Immature natural killer cell (primary cell): ENCODE measurements around the gene MAT1A. TPM values are rescaled to one million over a fixed set of nuclear protein-coding genes. Genes with fewer than 3 reads are reported as not detected.
"Not testable (repeated sequence)": the region's sequence is repeated elsewhere in the genome, so short reads cannot be mapped to it uniquely, and the experiment has no call there.

ENCODE experiments used
- DNase-seq, 3 donors: peaks; one replicate each; pipeline ENCODE4 v3.0.0; 2022; ENCODE audit warnings: mixed read lengths in 1 of 3
- H3K27ac Mint-ChIP-seq, 6 donors: one replicate each; pipeline ENCODE4 v1.8.0; 2020; ENCODE audit warnings: mixed read lengths in 6 of 6, mild to moderate bottlenecking in 5 of 6, inconsistent platforms in 4 of 6, moderate library complexity in 3 of 6
- H3K27me3 Mint-ChIP-seq, 3 donors: one replicate each; pipeline ENCODE4 v1.8.0; 2020 to 2021; ENCODE audit warnings: low read depth in 3 of 3, mild to moderate bottlenecking in 3 of 3, mixed read lengths in 3 of 3, moderate library complexity in 3 of 3, inconsistent platforms in 1 of 3
- H3K36me3 Mint-ChIP-seq, 3 donors: one replicate each; pipeline ENCODE4 v1.8.0; 2020; ENCODE audit warnings: mixed read lengths in 3 of 3, inconsistent platforms in 2 of 3, mild to moderate bottlenecking in 2 of 3
- H3K4me1 Mint-ChIP-seq, 2 donors: one replicate each; pipeline ENCODE4 v1.8.0; 2020; ENCODE audit warnings: inconsistent platforms in 2 of 2, mild to moderate bottlenecking in 2 of 2, mixed read lengths in 2 of 2, moderate library complexity in 1 of 2
- H3K4me3 Mint-ChIP-seq, 5 donors: one replicate each; pipeline ENCODE4 v1.8.0; 2020; ENCODE audit warnings: mild to moderate bottlenecking in 5 of 5, mixed read lengths in 5 of 5, inconsistent platforms in 3 of 5, moderate library complexity in 3 of 5
- H3K9me3 Mint-ChIP-seq, 6 donors: one replicate each; pipeline ENCODE4 v1.8.0; 2020; ENCODE audit warnings: mild to moderate bottlenecking in 6 of 6, mixed read lengths in 6 of 6, inconsistent platforms in 4 of 6, moderate library complexity in 3 of 6
- polyA plus RNA-seq, 3 donors: library from polyadenylated mRNA; unstranded; fragments of 300-500 nt; fragmentation: Illumina TruSeq; gene quantifications; one replicate each; pipeline ENCODE4 v1.2.3, GENCODE V29; 2021

Gene MAT1A
- polyA plus RNA-seq, 3 donors from 2014 or later, result not detected

GRCh38 chr10:80266513-80266863, 23.0 kb downstream of the MAT1A start:
- no peak overlapping the region for H3K4me3 Mint-ChIP-seq
- peaks cover 0 to 6% (median 3%) of the 10 kb centered on the region in 3 donors for H3K27me3 Mint-ChIP-seq
- H3K27ac Mint-ChIP-seq, result no peak overlapping the region
- H3K9me3 Mint-ChIP-seq, result no peaks in the 10 kb centered on the region
- H3K36me3 Mint-ChIP-seq, result no peaks in the 10 kb centered on the region
- H3K4me1 Mint-ChIP-seq, result no peaks in the 10 kb centered on the region
- DNase-seq, result no peak

- no peak overlapping the region for H3K27ac Mint-ChIP-seq
- peaks cover 0 to 6% (median 3%) of the 10 kb centered on the region in 3 donors for H3K27me3 Mint-ChIP-seq
- no peak overlapping the region for H3K4me3 Mint-ChIP-seq
- H3K4me1 Mint-ChIP-seq, result no peaks in the 10 kb centered on the region
- H3K9me3 Mint-ChIP-seq, result no peaks in the 10 kb centered on the region
- H3K36me3 Mint-ChIP-seq, result no peaks in the 10 kb centered on the region
- DNase-seq, result no peak
These were observed 23.5 kb downstream of the MAT1A start for GRCh38 chr10:80265740-80266512.

- H3K9me3 Mint-ChIP-seq, result no peaks in the 10 kb centered on the region
- H3K36me3 Mint-ChIP-seq, result no peaks in the 10 kb centered on the region
- H3K27me3 Mint-ChIP-seq, result peaks cover 0 to 6% (median 5%) of the 10 kb centered on the region in 3 donors
- no peak for DNase-seq
- no peak overlapping the region for H3K4me3 Mint-ChIP-seq
- no peaks in the 10 kb centered on the region for H3K4me1 Mint-ChIP-seq
- no peak overlapping the region for H3K27ac Mint-ChIP-seq
These were observed 25.1 kb downstream of the MAT1A start for GRCh38 chr10:80264081-80265056.

GRCh38 chr10:80261316-80262030, 28.0 kb downstream of the MAT1A start:
- Mint-ChIP-seq H3K4me1 (no peaks in the 10 kb centered on the region), H3K27me3 (peaks cover 0 to 3% (median 0%) of the 10 kb centered on the region in 3 donors), H3K36me3 (no peaks in the 10 kb centered on the region), H3K4me3 (no peak overlapping the region), H3K9me3 (no peaks in the 10 kb centered on the region), H3K27ac (no peak overlapping the region)
- DNase-seq, result no peak

- peaks cover 0 to 5% (median 2%) of the 10 kb centered on the region in 3 donors for H3K27me3 Mint-ChIP-seq
- DNase-seq, result peak; percentile 23 to 29 (median 25)
- H3K4me3 Mint-ChIP-seq, result no peak overlapping the region
- H3K4me1 Mint-ChIP-seq, result no peaks in the 10 kb centered on the region
- H3K9me3 Mint-ChIP-seq, result no peaks in the 10 kb centered on the region
- no peaks in the 10 kb centered on the region for H3K36me3 Mint-ChIP-seq
- H3K27ac Mint-ChIP-seq, result no peak overlapping the region
These were observed 28.9 kb downstream of the MAT1A start for GRCh38 chr10:80260295-80261243.

- no peak for DNase-seq
- H3K27ac Mint-ChIP-seq, result no peak overlapping the region
- no peaks in the 10 kb centered on the region for H3K4me1 Mint-ChIP-seq
- no peaks in the 10 kb centered on the region for H3K36me3 Mint-ChIP-seq
- peaks cover 0 to 5% (median 2%) of the 10 kb centered on the region in 3 donors for H3K27me3 Mint-ChIP-seq
- no peaks in the 10 kb centered on the region for H3K9me3 Mint-ChIP-seq
- no peak overlapping the region for H3K4me3 Mint-ChIP-seq
These were observed 30.0 kb downstream of the MAT1A start for GRCh38 chr10:80259405-80259871.

GRCh38 chr10:80256798-80257197, 32.7 kb downstream of the MAT1A start:
- not testable (repeated sequence) for H3K27me3 Mint-ChIP-seq, H3K4me3 Mint-ChIP-seq, H3K9me3 Mint-ChIP-seq, DNase-seq, H3K36me3 Mint-ChIP-seq
- Mint-ChIP-seq H3K4me1 (peaks cover 16 to 17% of the 10 kb centered on the region in 2 donors), H3K27ac (peak overlapping the region in 1 of 6 donors; percentile 17)

- H3K4me1 Mint-ChIP-seq, result peaks cover 16 to 17% of the 10 kb centered on the region in 2 donors
- not testable (repeated sequence) for H3K36me3 Mint-ChIP-seq, H3K27me3 Mint-ChIP-seq, DNase-seq, H3K4me3 Mint-ChIP-seq, H3K9me3 Mint-ChIP-seq, H3K27ac Mint-ChIP-seq
These were observed 34.7 kb downstream of the MAT1A start for GRCh38 chr10:80254726-80255125.

- not testable (repeated sequence) for H3K9me3 Mint-ChIP-seq, DNase-seq, H3K4me3 Mint-ChIP-seq, H3K27me3 Mint-ChIP-seq, H3K36me3 Mint-ChIP-seq
- Mint-ChIP-seq H3K4me1 (peaks cover 16 to 17% of the 10 kb centered on the region in 2 donors), H3K27ac (peak overlapping the region in 1 of 6 donors; percentile 29)
These were observed 35.5 kb downstream of the MAT1A start for GRCh38 chr10:80253963-80254271.

- Mint-ChIP-seq H3K4me1 (peaks cover 16 to 17% of the 10 kb centered on the region in 2 donors), H3K27ac (peak overlapping the region in 5 of 6 donors; percentile 34 to 86 (median 78)), H3K27me3 (peaks cover 0 to 5% (median 2%) of the 10 kb centered on the region in 3 donors), H3K4me3 (peak overlapping the region; percentile 1 to 59 (median 8)), H3K9me3 (no peaks in the 10 kb centered on the region), H3K36me3 (no peaks in the 10 kb centered on the region)
- DNase-seq, result no peak
These were observed 36.0 kb downstream of the MAT1A start for GRCh38 chr10:80253266-80253962.

GRCh38 chr10:80252296-80252887, 37.1 kb downstream of the MAT1A start:
- H3K4me1 Mint-ChIP-seq, result peaks cover 16 to 17% of the 10 kb centered on the region in 2 donors
- peak overlapping the region in 1 of 6 donors; percentile 58 for H3K27ac Mint-ChIP-seq
- H3K36me3 Mint-ChIP-seq, result no peaks in the 10 kb centered on the region
- H3K27me3 Mint-ChIP-seq, result peaks cover 2 to 5% (median 3%) of the 10 kb centered on the region in 3 donors
- H3K9me3 Mint-ChIP-seq, result no peaks in the 10 kb centered on the region
- no peak overlapping the region for H3K4me3 Mint-ChIP-seq
- DNase-seq, result no peak

- H3K4me3 Mint-ChIP-seq, result not testable (repeated sequence)
These were observed 37.7 kb downstream of the MAT1A start for GRCh38 chr10:80251703-80252280.

More at GRCh38 chr10:80251703-80252280, 37.7 kb downstream of the MAT1A start:
- not testable (repeated sequence) for H3K27ac Mint-ChIP-seq, H3K27me3 Mint-ChIP-seq, DNase-seq, H3K36me3 Mint-ChIP-seq, H3K9me3 Mint-ChIP-seq
- H3K4me1 Mint-ChIP-seq, result peaks cover 16 to 17% of the 10 kb centered on the region in 2 donors
